WERI-Rb-1 (cell line): Measurements from ENCODE around the gene NTN1.

Experiments
- DNase-seq: peaks from one replicate; pipeline ENCODE4 v3.0.0-alpha.2; 2020
- H3K27ac ChIP-seq: fragments of 250-450 bp; sonication (Bioruptor Pico); 2 replicates; pipeline ENCODE4 v1.5.1; 2020; ENCODE audit warnings: mild to moderate bottlenecking, moderate library complexity
- H3K27me3 ChIP-seq: fragments of 250-450 bp; sonication (Bioruptor Pico); 2 replicates; pipeline ENCODE4 v1.5.1; 2021; ENCODE audit warnings: mild to moderate bottlenecking, low read depth, moderate library complexity; ENCODE audit not compliant: insufficient read depth, severe bottlenecking
- H3K36me3 ChIP-seq: fragments of 250-450 bp; sonication (Bioruptor Pico); 2 replicates; pipeline ENCODE4 v1.5.1; 2020; ENCODE audit warnings: mild to moderate bottlenecking, moderate library complexity
- H3K4me3 ChIP-seq: 2 replicates; pipeline ENCODE4 v1.5.1; 2011; ENCODE audit warnings: low read depth, mild to moderate bottlenecking, control low read depth, low read length
- H3K9me3 ChIP-seq: fragments of 250-450 bp; sonication (Bioruptor Pico); 2 replicates; pipeline ENCODE4 v1.5.1; 2021; ENCODE audit warnings: mild to moderate bottlenecking, moderate library complexity; ENCODE audit not compliant: severe bottlenecking
- TF ChIP-seq, protein P1 (sequence below): IDR thresholded peaks from 2 replicates; pipeline ENCODE4 v1.5.1; 2011; ENCODE audit warnings: low read depth, mild to moderate bottlenecking, control low read depth, inconsistent platforms, low read length

The NTN1 gene

DNA sequence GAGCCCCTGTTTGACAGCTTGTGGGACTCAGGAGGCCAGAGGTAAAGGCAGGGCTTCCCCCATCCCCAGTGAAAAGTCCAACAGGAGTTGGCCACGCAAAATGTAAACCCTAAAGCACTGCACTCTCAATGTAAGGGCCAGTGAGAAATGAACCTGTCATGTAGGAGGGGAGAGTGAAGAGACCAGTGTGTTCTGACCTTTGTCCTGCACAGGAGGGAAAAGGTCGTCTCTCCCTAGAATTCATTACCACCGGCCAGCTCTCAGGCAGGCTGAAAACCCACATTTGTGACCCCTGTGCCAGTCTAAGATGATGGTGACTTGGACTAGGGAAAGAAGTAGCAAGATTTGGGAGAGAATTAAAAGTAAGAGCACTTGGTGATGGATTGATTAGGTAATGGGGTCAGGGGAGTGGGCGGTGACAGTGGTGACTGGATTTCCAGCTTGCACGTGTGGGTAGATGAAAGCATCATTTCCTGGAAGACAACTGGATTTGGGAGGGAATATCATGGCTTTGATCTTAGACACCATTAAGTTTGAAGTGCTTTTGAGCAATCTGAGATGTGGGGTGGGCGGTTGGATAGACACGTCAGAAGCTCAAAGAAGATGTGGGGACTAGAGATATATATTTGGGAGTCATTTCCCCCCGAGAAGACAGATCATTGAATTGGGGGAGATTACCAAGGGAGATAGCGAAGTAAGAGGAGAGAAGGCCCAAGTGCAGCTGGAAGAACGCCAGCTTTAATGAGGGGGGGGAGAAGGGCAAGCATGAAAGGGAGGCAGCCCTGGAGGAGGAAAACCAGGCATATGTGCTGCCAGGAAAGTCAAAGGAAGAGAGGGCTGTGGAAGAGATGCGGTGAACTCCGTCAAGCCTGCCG lies 119.5 kb downstream of the NTN1 start:
- H3K36me3 ChIP-seq = no peaks in the 10 kb centered on the region
- no peak for DNase-seq
- H3K4me3 ChIP-seq = no peak overlapping the region
- no peak overlapping the region for H3K27ac ChIP-seq
- TF ChIP-seq, protein P1, sequence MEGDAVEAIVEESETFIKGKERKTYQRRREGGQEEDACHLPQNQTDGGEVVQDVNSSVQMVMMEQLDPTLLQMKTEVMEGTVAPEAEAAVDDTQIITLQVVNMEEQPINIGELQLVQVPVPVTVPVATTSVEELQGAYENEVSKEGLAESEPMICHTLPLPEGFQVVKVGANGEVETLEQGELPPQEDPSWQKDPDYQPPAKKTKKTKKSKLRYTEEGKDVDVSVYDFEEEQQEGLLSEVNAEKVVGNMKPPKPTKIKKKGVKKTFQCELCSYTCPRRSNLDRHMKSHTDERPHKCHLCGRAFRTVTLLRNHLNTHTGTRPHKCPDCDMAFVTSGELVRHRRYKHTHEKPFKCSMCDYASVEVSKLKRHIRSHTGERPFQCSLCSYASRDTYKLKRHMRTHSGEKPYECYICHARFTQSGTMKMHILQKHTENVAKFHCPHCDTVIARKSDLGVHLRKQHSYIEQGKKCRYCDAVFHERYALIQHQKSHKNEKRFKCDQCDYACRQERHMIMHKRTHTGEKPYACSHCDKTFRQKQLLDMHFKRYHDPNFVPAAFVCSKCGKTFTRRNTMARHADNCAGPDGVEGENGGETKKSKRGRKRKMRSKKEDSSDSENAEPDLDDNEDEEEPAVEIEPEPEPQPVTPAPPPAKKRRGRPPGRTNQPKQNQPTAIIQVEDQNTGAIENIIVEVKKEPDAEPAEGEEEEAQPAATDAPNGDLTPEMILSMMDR = no peak
- H3K27me3 ChIP-seq = no peaks in the 10 kb centered on the region
- no peaks in the 10 kb centered on the region for H3K9me3 ChIP-seq

DNA sequence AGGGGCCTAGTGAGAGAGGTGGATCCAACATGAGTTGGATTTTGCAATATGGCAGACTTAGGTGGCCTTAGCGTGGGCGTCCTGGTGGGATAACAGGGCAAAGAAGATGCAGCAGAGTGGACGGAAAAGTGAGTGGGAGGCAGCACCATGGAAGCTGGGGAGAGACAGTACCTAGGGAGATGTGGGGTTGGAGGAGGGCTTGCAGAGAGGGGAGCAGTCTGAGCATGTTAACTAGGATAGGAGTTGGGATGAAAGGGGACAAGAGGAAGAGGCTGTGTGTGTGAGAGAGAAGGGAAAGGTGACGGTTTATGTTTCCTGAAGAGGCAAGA lies 120.1 kb downstream of the NTN1 start:
- TF ChIP-seq, protein P1 = no peak
- H3K4me3 ChIP-seq = no peak overlapping the region
- no peak for DNase-seq
- no peaks in the 10 kb centered on the region for H3K27me3 ChIP-seq
- no peaks in the 10 kb centered on the region for H3K9me3 ChIP-seq
- no peak overlapping the region for H3K27ac ChIP-seq
- no peaks in the 10 kb centered on the region for H3K36me3 ChIP-seq

DNA sequence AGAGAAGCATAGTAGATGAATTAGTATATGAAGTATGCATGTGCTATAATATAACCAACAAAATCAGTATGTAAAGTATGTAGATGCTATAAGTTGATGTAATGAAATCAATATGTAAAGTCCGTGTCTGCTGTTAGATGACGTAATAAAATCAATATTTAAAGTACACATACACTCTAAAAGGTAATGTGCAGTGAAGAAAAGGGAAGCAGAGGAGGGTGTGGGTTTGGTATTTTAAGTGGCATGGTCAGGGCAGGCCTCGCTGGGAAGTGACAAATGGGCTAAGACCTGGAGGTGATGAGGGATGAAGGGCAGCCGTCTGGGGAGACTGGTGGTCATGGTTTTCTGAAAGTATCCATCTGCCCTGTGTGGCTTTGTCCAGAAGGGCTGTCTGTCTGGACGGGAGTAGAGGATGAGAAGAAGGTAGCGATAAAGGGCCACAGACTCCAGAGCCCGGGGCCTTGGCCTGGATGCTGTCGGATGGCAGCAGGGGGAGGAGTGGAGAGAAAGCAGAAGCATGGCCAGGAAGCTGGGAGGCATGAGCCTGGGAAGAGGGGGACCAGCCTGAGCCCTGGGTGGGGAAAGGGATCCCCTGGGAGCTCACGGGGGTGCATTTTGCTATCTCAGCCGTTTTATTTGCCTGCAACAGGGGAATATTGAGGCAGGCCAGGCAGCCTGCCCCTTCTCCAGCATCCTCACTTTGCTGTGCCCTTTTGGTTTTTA lies 121.6 kb downstream of the NTN1 start:
- Histone ChIP-seq H3K27ac (no peak overlapping the region), H3K36me3 (no peaks in the 10 kb centered on the region), H3K9me3 (no peaks in the 10 kb centered on the region), H3K27me3 (no peaks in the 10 kb centered on the region), H3K4me3 (no peak overlapping the region)
- no peak for DNase-seq
- TF ChIP-seq, protein P1 = no peak

DNA sequence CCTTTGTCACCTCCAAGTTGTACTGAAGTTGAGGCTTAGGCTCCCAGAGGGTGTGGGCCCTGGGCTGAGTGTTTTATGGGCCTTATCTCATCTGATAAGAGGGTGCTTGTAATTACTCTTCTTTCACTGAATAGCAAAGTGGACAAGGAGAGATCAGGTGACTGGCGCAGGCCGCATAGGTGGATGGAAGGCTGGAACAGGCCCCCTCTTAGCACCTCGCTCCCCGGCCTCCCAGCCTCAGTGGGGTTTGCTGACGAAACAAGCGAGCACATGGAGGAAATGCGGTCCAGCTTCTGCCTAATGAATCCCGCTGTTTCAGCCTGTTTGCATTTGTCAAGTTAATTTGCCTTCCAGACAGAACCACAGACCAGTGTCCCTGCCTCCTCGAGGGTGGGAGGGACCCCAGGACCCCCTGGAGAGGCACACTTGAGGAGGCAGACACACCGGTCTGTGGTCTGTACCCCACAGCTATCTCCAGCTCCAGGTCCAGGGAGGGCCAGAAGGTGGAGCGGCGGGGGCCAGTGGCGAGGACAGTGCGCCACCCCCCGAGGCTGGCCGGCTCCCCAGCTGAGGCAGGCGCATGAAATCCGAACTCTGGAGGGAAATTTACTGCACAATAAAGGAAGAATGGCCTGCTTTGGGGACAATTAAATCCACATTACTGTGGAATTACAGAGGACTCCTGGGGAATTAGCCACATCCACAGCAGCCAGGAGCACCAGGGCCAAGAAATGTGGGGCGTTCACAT lies 123.4 kb downstream of the NTN1 start:
- no peak overlapping the region for H3K27ac ChIP-seq
- DNase-seq = no peak
- TF ChIP-seq, protein P1 = no peak
- H3K9me3 ChIP-seq = no peaks in the 10 kb centered on the region
- H3K36me3 ChIP-seq = no peaks in the 10 kb centered on the region
- H3K4me3 ChIP-seq = no peak overlapping the region
- no peaks in the 10 kb centered on the region for H3K27me3 ChIP-seq

DNA sequence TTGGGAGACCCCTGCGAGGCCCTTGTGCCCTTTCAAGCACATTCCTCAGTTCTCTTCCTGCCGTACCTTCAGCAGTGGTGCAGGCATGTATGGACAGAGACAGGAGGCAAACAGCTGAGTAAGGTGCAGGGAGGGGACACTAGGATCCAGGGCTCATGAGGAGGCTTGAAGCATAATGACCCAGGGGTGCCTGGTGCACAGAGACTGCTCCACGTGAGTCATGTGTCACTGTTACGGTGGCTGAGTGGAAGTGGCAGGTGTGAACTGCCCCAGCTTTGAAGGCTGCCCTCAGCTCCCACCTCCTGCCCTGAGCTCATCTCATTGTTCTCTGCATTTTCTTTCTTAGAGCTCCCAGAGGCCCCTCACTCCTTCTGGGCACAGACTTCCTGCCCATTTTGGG lies 124.8 kb downstream of the NTN1 start:
- Histone ChIP-seq H3K27me3 (no peaks in the 10 kb centered on the region), H3K4me3 (no peak overlapping the region), H3K36me3 (no peaks in the 10 kb centered on the region), H3K27ac (no peak overlapping the region), H3K9me3 (no peaks in the 10 kb centered on the region)
- DNase-seq = no peak
- TF ChIP-seq, protein P1 = no peak
